H9 (cell line): ENCODE measurements around the gene PTTG1. TPM values are rescaled to one million over a fixed set of nuclear protein-coding genes. Genes with fewer than 3 reads are reported as not detected.

Experiments
- DNase-seq: peaks from one replicate; pipeline ENCODE4 v3.0.0-alpha.2; 2017
- H2AFZ ChIP-seq: one replicate; pipeline ENCODE4 v1.6.1; 2013; ENCODE audit warnings: mild to moderate bottlenecking, low read length, control low read depth, moderate library complexity
- H2AK5ac ChIP-seq: 2 replicates; pipeline ENCODE4 v1.6.1; 2013; ENCODE audit warnings: low read length, control low read depth, mixed read lengths; ENCODE audit not compliant: insufficient read length
- H2BK120ac ChIP-seq: one replicate; pipeline ENCODE4 v1.6.1; 2013; ENCODE audit warnings: low read depth, mild to moderate bottlenecking, low read length, control low read depth, inconsistent platforms; ENCODE audit not compliant: poor library complexity, severe bottlenecking
- H2BK12ac ChIP-seq: 2 replicates; pipeline ENCODE4 v1.6.1; 2013; ENCODE audit warnings: low read length, control low read depth, mixed read lengths, low read depth; ENCODE audit not compliant: insufficient read length
- H2BK15ac ChIP-seq: 2 replicates; pipeline ENCODE4 v1.6.1; 2013; ENCODE audit warnings: low read depth, low read length, control low read depth
- H2BK20ac ChIP-seq: one replicate; pipeline ENCODE4 v1.6.1; 2013; ENCODE audit warnings: low read depth, mild to moderate bottlenecking, low read length, control low read depth, inconsistent platforms; ENCODE audit not compliant: poor library complexity, severe bottlenecking
- H2BK5ac ChIP-seq: 2 replicates; pipeline ENCODE4 v1.6.1; 2013; ENCODE audit warnings: low read length, control low read depth, mixed read lengths; ENCODE audit not compliant: insufficient read length
- H3K14ac ChIP-seq: 2 replicates; pipeline ENCODE4 v1.6.1; 2013; ENCODE audit warnings: low read length, control low read depth; ENCODE audit not compliant: insufficient read depth
- H3K18ac ChIP-seq: 2 replicates; pipeline ENCODE4 v1.6.1; 2013; ENCODE audit warnings: low read depth, mild to moderate bottlenecking, mixed read lengths, low read length, control low read depth; ENCODE audit not compliant: insufficient read length
- H3K23ac ChIP-seq: 2 replicates; pipeline ENCODE4 v1.6.1; 2013; ENCODE audit warnings: low read length, control low read depth, mixed read lengths, low read depth; ENCODE audit not compliant: insufficient read length
- H3K23me2 ChIP-seq: 2 replicates; pipeline ENCODE4 v1.6.1; 2013; ENCODE audit warnings: low read depth, mild to moderate bottlenecking, mixed read lengths, low read length, control low read depth; ENCODE audit not compliant: insufficient read length, poor library complexity, severe bottlenecking
- H3K27ac ChIP-seq: 2 replicates; pipeline ENCODE4 v1.5.1; 2013; ENCODE audit warnings: low read length, control low read depth, mixed read lengths, low read depth; ENCODE audit not compliant: insufficient read length
- H3K27me3 ChIP-seq: 2 replicates; pipeline ENCODE4 v1.6.1; 2013; ENCODE audit warnings: low read length, control low read depth, inconsistent platforms; ENCODE audit not compliant: insufficient read depth
- H3K4ac ChIP-seq: 2 replicates; pipeline ENCODE4 v1.6.1; 2013; ENCODE audit warnings: low read depth, mild to moderate bottlenecking, control low read depth, inconsistent platforms, low read length, moderate library complexity
- H3K4me1 ChIP-seq: 2 replicates; pipeline ENCODE4 v1.6.1; 2013; ENCODE audit warnings: low read length, control low read depth, inconsistent platforms; ENCODE audit not compliant: insufficient read depth
- H3K4me2 ChIP-seq: 2 replicates; pipeline ENCODE4 v1.6.1; 2013; ENCODE audit warnings: low read length, control low read depth, mixed read lengths; ENCODE audit not compliant: insufficient read length, insufficient read depth
- H3K56ac ChIP-seq: 2 replicates; pipeline ENCODE4 v1.6.1; 2013; ENCODE audit warnings: low read depth, mild to moderate bottlenecking, mixed read lengths, low read length, control low read depth; ENCODE audit not compliant: insufficient read length
- H3K79me1 ChIP-seq: 2 replicates; pipeline ENCODE4 v1.6.1; 2013; ENCODE audit warnings: low read depth, mild to moderate bottlenecking, moderate library complexity, low read length, control low read depth, inconsistent platforms; ENCODE audit not compliant: insufficient read depth, poor library complexity, severe bottlenecking
- H3K79me2 ChIP-seq: 2 replicates; pipeline ENCODE4 v1.6.1; 2013; ENCODE audit warnings: low read length, control low read depth, inconsistent platforms; ENCODE audit not compliant: insufficient read depth
- H3K9ac ChIP-seq: 2 replicates; pipeline ENCODE4 v1.6.1; 2013; ENCODE audit warnings: low read length, control low read depth, mixed read lengths; ENCODE audit not compliant: insufficient read length; ENCODE audit errors: extremely low read depth
- H3K9me3 ChIP-seq: one replicate; pipeline ENCODE4 v1.6.1; 2013; ENCODE audit warnings: low read depth, low read length, inconsistent platforms; ENCODE audit not compliant: control insufficient read depth
- H3T11ph ChIP-seq: one replicate; pipeline ENCODE4 v1.6.1; 2013; ENCODE audit warnings: mild to moderate bottlenecking, low read length, control low read depth, inconsistent platforms
- H4K20me1 ChIP-seq: one replicate; pipeline ENCODE4 v1.6.1; 2013; ENCODE audit not compliant: control insufficient read depth, insufficient read length, insufficient read depth
- H4K5ac ChIP-seq: 2 replicates; pipeline ENCODE4 v1.6.1; 2013; ENCODE audit warnings: low read depth, mild to moderate bottlenecking, mixed read lengths, low read length, control low read depth; ENCODE audit not compliant: insufficient read length
- H4K8ac ChIP-seq: replicated peaks from 2 replicates; pipeline ENCODE4 v1.6.1; 2013; ENCODE audit warnings: low read length, control low read depth, mixed read lengths, low read depth; ENCODE audit not compliant: insufficient read length
- H4K91ac ChIP-seq: 2 replicates; pipeline ENCODE4 v1.6.1; 2013; ENCODE audit warnings: low read depth, mild to moderate bottlenecking, moderate library complexity, mixed read lengths, low read length, control low read depth; ENCODE audit not compliant: insufficient read length
- H3K27ac Mint-ChIP-seq, 3 experiments: 2 replicates in 2 of 3; 3 replicates in 1 of 3; pipeline ENCODE4 v1.8.0; 2020 to 2021; ENCODE audit warnings: mixed read lengths in 3 of 3, mild to moderate bottlenecking in 1 of 3, moderate library complexity in 1 of 3
- H3K27me3 Mint-ChIP-seq: 2 replicates; pipeline ENCODE4 v1.8.0; 2021; ENCODE audit warnings: low read depth, mild to moderate bottlenecking, moderate library complexity, mixed read lengths
- H3K36me3 Mint-ChIP-seq, 3 experiments: 2 replicates in 2 of 3; 3 replicates in 1 of 3; pipeline ENCODE4 v1.8.0; 2020 to 2021; ENCODE audit warnings: low read depth in 3 of 3, mixed read lengths in 3 of 3; ENCODE audit not compliant: insufficient read depth in 1 of 3
- H3K4me1 Mint-ChIP-seq, 2 experiments: 2 replicates each; pipeline ENCODE4 v1.8.0; 2020; ENCODE audit warnings: mixed read lengths in 2 of 2
- H3K4me3 Mint-ChIP-seq, 2 experiments: 2 replicates in 1 of 2; 3 replicates in 1 of 2; pipeline ENCODE4 v1.8.0; 2020 to 2021; ENCODE audit warnings: mild to moderate bottlenecking in 2 of 2, mixed read lengths in 2 of 2, moderate library complexity in 1 of 2
- H3K9me3 Mint-ChIP-seq, 2 experiments: 2 replicates in 1 of 2; 3 replicates in 1 of 2; pipeline ENCODE4 v1.8.0; 2020; ENCODE audit warnings: mild to moderate bottlenecking in 2 of 2, mixed read lengths in 2 of 2, moderate library complexity in 1 of 2
- CTCF ChIP-seq: fragments of 200-600 bp; sonication (generic); conservative IDR thresholded peaks from 3 replicates; pipeline ENCODE4 v1.8.0; 2021; ENCODE audit warnings: antibody characterized with exemption, mild to moderate bottlenecking
- WGBS: extraction: QIAGEN DNeasy Blood & Tissue Kit; methylation state at CpG from one replicate; pipeline ENCODE4 v1.1.7; 2013; ENCODE audit warnings: missing lambda C conversion rate, low lambda C conversion rate, mixed read lengths; ENCODE audit not compliant: insufficient read length; ENCODE audit errors: extremely low coverage; 5-methylcytosine and 5-hydroxymethylcytosine counted together
- total RNA-seq: library from RNA; stranded (reverse); gene quantifications from 2 replicates; pipeline ENCODE4 v1.2.1, GENCODE V29; 2021

Gene PTTG1
- total RNA-seq, 1 experiment from 2014 or later = 279 TPM

GRCh38 chr5:160452795-160453194 lies 31.1 kb downstream of the PTTG1 start:
- WGBS = no CpG with 5 or more reads among the region's 6 CpGs
- no peak overlapping the region for H3K18ac ChIP-seq
- H3K27me3 ChIP-seq = no peaks in the 10 kb centered on the region
- no peaks in the 10 kb centered on the region for H3K79me2 ChIP-seq
- H3K79me1 ChIP-seq = no peaks in the 10 kb centered on the region
- no peak for TF ChIP-seq CTCF
- Mint-ChIP-seq H3K4me1 (no peaks in the 10 kb centered on the region), H3K9me3 (peaks cover 2 to 6% of the 10 kb centered on the region in 2 experiments; a peak in 4 of 5 replicates), H3K27me3 (no peaks in the 10 kb centered on the region), H3K27ac (no peak overlapping the region), H3K4me3 (no peak overlapping the region), H3K36me3 (peaks cover 0 to 4% (median 0%) of the 10 kb centered on the region in 3 experiments; a peak in 3 of 7 replicates)
- H2BK120ac ChIP-seq = no peak overlapping the region
- no peak overlapping the region for H3K4me2 ChIP-seq
- H3K4me1 ChIP-seq = no peaks in the 10 kb centered on the region
- H3T11ph ChIP-seq = no peak overlapping the region
- H3K23me2 ChIP-seq = no peaks in the 10 kb centered on the region
- H3K23ac ChIP-seq = no peak overlapping the region
- H3K4ac ChIP-seq = no peak overlapping the region
- no peak for DNase-seq
- H3K56ac ChIP-seq = no peak overlapping the region
- no peak overlapping the region for H4K91ac ChIP-seq
- no peak overlapping the region for H3K27ac ChIP-seq
- no peak overlapping the region for H2BK5ac ChIP-seq
- H3K14ac ChIP-seq = no peak overlapping the region
- no peaks in the 10 kb centered on the region for H3K9me3 ChIP-seq
- no peak overlapping the region for H2AK5ac ChIP-seq
- no peaks in the 10 kb centered on the region for H4K20me1 ChIP-seq
- no peak overlapping the region for H3K9ac ChIP-seq
- H4K5ac ChIP-seq = no peak overlapping the region
- no peak overlapping the region for H2AFZ ChIP-seq
- H2BK15ac ChIP-seq = no peak overlapping the region
- H4K8ac ChIP-seq = no peak overlapping the region
- H2BK20ac ChIP-seq = no peak overlapping the region
- H2BK12ac ChIP-seq = no peak overlapping the region
